ENCODE measurements around the gene SLC26A11. TPM values are rescaled to one million over a fixed set of nuclear protein-coding genes. Genes with fewer than 3 reads are reported as not detected.

Gene SLC26A11
- total RNA-seq, 1 experiment from 2014 or later: 37.1 TPM

- H3K36me3 Mint-ChIP-seq (ENCODE audit: insufficient read depth, unreplicated experiment): peaks cover 35% of the 10 kb centered on the region
Measured at GRCh38 chr17:80289616-80290015, 69.4 kb downstream of the SLC26A11 start.

GRCh38 chr17:80290156-80290555, 69.9 kb downstream of the SLC26A11 start:
- H3K4me1 ChIP-seq: 0 out of 2 replicates have a peak, but pooled peaks cover 4% of the 10 kb centered on the region
- intact Hi-C loops (cut with micrococcal nuclease; ENCODE audit: unreplicated experiment): no loop called here
- no peak overlapping the region for H3K4me3 Mint-ChIP-seq (ENCODE audit: unreplicated experiment)
- H3K9me3 Mint-ChIP-seq (ENCODE audit: unreplicated experiment): no peaks in the 10 kb centered on the region
- no peaks in the 10 kb centered on the region for H3K9me3 ChIP-seq
- no peaks in the 10 kb centered on the region for H3K27me3 Mint-ChIP-seq (ENCODE audit: insufficient read depth, unreplicated experiment)
- H3K36me3 Mint-ChIP-seq (ENCODE audit: insufficient read depth, unreplicated experiment): peaks cover 35% of the 10 kb centered on the region
- H3K4me1 Mint-ChIP-seq (ENCODE audit: low read depth, unreplicated experiment): no peaks in the 10 kb centered on the region
- BruUV-seq (replicated peaks): no TSS peak
- H3K27ac Mint-ChIP-seq (ENCODE audit: unreplicated experiment): no peak overlapping the region
- no peak overlapping the region for H3K4me3 ChIP-seq (ENCODE audit: low read depth, low read length)
- POLR2A ChIA-PET: no interaction called here
- DNase-seq: no peak
- H3K27me3 ChIP-seq (replicated peaks; ENCODE audit: control insufficient read depth, insufficient read depth, low read length): no peaks in the 10 kb centered on the region
- CTCF ChIA-PET: no interaction called here
- peaks cover 4% of the 10 kb centered on the region for H3K36me3 ChIP-seq (ENCODE audit: control insufficient read depth, insufficient read depth, low read length)
- no peak for TF ChIP-seq CTCF (IDR thresholded peaks at IDR 0.05; ENCODE audit: insufficient read depth in 1 of 2, low read depth in 1 of 2, low read length in 1 of 2, severe bottlenecking in 1 of 2, unreplicated experiment in 1 of 2)

More at GRCh38 chr17:80289616-80290015, 69.4 kb downstream of the SLC26A11 start:
- ChIA-PET CTCF (no interaction called here), POLR2A (no interaction called here)
- 0 out of 2 replicates have a peak, but pooled peaks cover 4% of the 10 kb centered on the region for H3K4me1 ChIP-seq
- H3K9me3 ChIP-seq: no peaks in the 10 kb centered on the region
- no peak for TF ChIP-seq CTCF (IDR thresholded peaks at IDR 0.05; ENCODE audit: insufficient read depth in 1 of 2, low read depth in 1 of 2, low read length in 1 of 2, severe bottlenecking in 1 of 2, unreplicated experiment in 1 of 2)
- BruUV-seq (replicated peaks): no TSS peak
- no peaks in the 10 kb centered on the region for H3K9me3 Mint-ChIP-seq (ENCODE audit: unreplicated experiment)
- intact Hi-C loops (cut with micrococcal nuclease; ENCODE audit: unreplicated experiment): no loop called here
- no peak for DNase-seq
- no peaks in the 10 kb centered on the region for H3K27me3 Mint-ChIP-seq (ENCODE audit: insufficient read depth, unreplicated experiment)
- no peaks in the 10 kb centered on the region for H3K4me1 Mint-ChIP-seq (ENCODE audit: low read depth, unreplicated experiment)
- H3K4me3 ChIP-seq (ENCODE audit: low read depth, low read length): no peak overlapping the region
- no peak overlapping the region for H3K4me3 Mint-ChIP-seq (ENCODE audit: unreplicated experiment)
- no peak overlapping the region for H3K27ac Mint-ChIP-seq (ENCODE audit: unreplicated experiment)
- peaks cover 4% of the 10 kb centered on the region for H3K36me3 ChIP-seq (ENCODE audit: control insufficient read depth, insufficient read depth, low read length)
- no peaks in the 10 kb centered on the region for H3K27me3 ChIP-seq (replicated peaks; ENCODE audit: control insufficient read depth, insufficient read depth, low read length)

GRCh38 chr17:80291260-80291659, 71.0 kb downstream of the SLC26A11 start:
- peaks cover 4% of the 10 kb centered on the region for H3K36me3 ChIP-seq (ENCODE audit: control insufficient read depth, insufficient read depth, low read length)
- POLR2A ChIA-PET: no interaction called here
- peaks cover 41% of the 10 kb centered on the region for H3K36me3 Mint-ChIP-seq (ENCODE audit: insufficient read depth, unreplicated experiment)

More at GRCh38 chr17:80291260-80291659, 71.0 kb downstream of the SLC26A11 start:
- CTCF ChIA-PET: interaction anchor here (0.7 kb wide), 1 partner anchor 133 kb away, joined by 3 read pairs; no protein-coding TSS in a partner anchor
- no peak for DNase-seq
- Mint-ChIP-seq H3K4me3 (ENCODE audit: unreplicated experiment) (no peak overlapping the region), H3K27me3 (ENCODE audit: insufficient read depth, unreplicated experiment) (no peaks in the 10 kb centered on the region), H3K9me3 (ENCODE audit: unreplicated experiment) (no peaks in the 10 kb centered on the region), H3K4me1 (ENCODE audit: low read depth, unreplicated experiment) (no peaks in the 10 kb centered on the region), H3K27ac (ENCODE audit: unreplicated experiment) (no peak overlapping the region)
- Histone ChIP-seq H3K9me3 (no peaks in the 10 kb centered on the region), H3K27me3 (replicated peaks; ENCODE audit: control insufficient read depth, insufficient read depth, low read length) (no peaks in the 10 kb centered on the region), H3K4me1 (0 out of 2 replicates have a peak, but pooled peaks cover 4% of the 10 kb centered on the region), H3K4me3 (ENCODE audit: low read depth, low read length) (no peak overlapping the region)
- no TSS peak for BruUV-seq (replicated peaks)
- TF ChIP-seq CTCF (IDR thresholded peaks at IDR 0.05; ENCODE audit: insufficient read depth in 1 of 2, low read depth in 1 of 2, low read length in 1 of 2, severe bottlenecking in 1 of 2, unreplicated experiment in 1 of 2): no peak
- intact Hi-C loops (cut with micrococcal nuclease; ENCODE audit: unreplicated experiment): no loop called here

All from Caco-2 (cell line).